Gastroesophageal sphincter (tissue), 3 donors: ENCODE measurements around the gene POU2AF3.

Source experiments
- CTCF ChIP-seq, 4 experiments: fragments of 200-600 bp in 2 of 4; fragments of 450-650 bp in 2 of 4; sonication (generic) in 1 of 4; IDR thresholded peaks; one replicate each; pipeline ENCODE4 v1.5.1; 2017 to 2019; ENCODE audit warnings: antibody characterized with exemption in 4 of 4, mild to moderate bottlenecking in 2 of 4, moderate library complexity in 2 of 4
- EP300 ChIP-seq: sonication (generic); formaldehyde crosslinking; IDR thresholded peaks from one replicate; pipeline ENCODE4 v1.6.1; 2017; ENCODE audit warnings: antibody characterized with exemption, mild to moderate bottlenecking

DNA sequence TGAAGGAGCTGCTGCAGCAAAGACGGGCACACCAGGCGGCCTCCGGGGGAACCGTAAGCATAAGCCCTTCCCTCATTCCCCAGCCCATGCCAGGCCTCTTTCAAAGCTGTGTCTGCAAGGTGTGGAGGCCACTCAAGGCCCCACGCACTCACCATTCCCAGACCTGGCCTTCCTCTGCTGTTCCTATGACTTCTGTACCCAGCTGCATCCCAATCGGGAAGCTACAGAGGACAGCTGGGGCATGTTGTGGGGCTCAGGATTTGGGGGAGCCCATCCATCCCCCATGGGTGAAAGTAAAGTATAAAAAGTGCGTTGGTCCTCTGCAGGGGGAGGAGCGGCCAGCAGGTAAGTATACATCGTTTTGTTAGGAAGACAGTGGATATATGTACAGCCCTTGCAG is 2.2 kb downstream of the POU2AF3 start:
- TF ChIP-seq EP300: no peak
- no peak for TF ChIP-seq CTCF (IDR thresholded peaks at IDR 0.05)
